NCI-H446 (cell line): ENCODE data around the gene FAM83E.

Experiments
- DNase-seq, 2 experiments: peaks; one replicate each; lab custom pipeline; 2025; lab: John Stamatoyannopoulos, UW

Gene FAM83E

GRCh38 chr19:48628486-48629296 is 13.8 kb upstream of the FAM83E start:
- DNase-seq, result no peak

- DNase-seq, result no peak
Observed at GRCh38 chr19:48627865-48628314, 13.0 kb upstream of the FAM83E start.

DNA sequence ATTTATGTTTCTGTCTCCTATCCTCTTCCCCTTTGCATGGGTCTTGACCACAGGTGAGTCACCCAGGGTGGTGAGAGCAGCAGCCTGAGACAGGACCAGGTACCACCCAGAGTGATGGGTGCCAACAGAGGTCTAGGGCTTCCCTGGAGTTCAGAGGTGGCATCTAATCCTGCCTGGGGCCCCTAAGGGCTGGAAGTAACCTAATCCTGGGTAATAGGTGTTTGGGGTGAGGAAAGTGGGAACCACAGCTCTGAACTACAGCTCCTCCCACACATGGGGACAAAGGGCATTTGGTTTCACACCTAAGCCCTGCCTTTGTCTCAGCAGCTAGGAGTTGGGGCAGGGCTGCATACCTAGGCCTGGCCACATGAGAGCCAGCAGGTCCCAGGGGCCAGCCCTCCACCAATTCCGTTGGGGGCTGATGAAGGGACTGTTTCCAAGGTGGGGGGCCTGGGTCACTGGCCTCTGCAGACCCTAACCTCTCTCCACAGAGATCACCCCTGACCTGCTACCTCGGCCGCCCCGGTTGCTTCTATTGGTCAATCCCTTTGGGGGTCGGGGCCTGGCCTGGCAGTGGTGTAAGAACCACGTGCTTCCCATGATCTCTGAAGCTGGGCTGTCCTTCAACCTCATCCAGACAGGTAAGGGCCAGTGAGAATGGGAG is 12.5 kb upstream of the FAM83E start:
- no peak for DNase-seq

DNA sequence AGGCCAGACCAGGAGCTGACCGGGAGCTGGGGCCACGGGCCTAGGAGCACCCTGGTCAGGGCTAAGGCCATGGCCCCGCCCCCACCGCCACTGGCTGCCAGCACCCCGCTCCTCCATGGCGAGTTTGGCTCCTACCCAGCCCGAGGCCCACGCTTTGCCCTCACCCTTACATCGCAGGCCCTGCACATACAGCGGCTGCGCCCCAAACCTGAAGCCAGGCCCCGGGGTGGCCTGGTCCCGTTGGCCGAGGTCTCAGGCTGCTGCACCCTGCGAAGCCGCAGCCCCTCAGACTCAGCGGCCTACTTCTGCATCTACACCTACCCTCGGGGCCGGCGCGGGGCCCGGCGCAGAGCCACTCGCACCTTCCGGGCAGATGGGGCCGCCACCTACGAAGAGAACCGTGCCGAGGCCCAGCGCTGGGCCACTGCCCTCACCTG is 11.0 kb upstream of the FAM83E start:
- no peak for DNase-seq

DNA sequence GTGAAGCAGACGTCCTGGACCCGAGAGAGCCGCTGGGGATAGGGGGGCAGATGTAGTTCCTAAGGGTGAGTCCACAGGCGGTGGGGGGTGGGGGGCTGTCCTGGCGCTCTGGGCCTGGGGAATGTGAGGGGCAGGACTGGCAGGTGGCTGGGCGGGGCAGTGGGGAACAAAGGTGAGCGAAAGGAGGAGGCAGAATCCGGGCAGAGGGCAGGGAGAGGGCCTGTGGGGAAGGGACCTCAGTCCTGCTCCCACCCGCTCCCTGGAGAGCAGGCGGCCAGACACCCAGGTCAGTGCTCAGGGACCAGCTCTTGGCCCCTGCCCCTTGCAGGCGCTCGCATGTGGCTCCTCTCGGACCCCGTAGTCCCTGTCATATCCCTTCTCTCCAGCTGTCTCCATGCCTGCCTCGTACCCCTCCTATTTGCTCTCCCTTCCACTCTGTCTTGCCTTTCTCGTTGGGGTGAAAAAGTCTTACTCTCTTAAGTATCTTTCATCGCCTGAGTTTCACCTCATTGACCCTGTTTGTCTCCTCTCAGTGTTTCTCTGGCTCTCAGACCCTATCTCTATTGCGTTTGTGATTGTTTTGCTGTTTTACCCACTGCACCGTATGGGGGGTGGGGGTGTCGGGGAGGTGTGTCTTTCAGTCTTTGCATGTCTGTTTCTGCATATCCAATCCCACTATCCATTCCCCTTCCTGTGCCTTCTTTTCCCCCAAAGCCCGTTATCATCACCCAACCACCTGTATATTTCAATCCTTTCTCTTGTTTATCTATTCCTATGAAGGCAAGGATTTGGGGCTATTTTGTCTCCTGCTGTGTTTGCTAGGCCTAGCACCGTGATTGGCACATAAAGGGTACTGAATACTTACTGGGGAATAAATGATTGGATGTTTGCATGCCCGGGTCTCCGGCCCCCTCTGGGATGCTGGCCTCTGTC is 10.2 kb upstream of the FAM83E start:
- DNase-seq, result no peak

GRCh38 chr19:48624067-48624594 is 9.3 kb upstream of the FAM83E start:
- peak; percentile 99 for DNase-seq

DNA sequence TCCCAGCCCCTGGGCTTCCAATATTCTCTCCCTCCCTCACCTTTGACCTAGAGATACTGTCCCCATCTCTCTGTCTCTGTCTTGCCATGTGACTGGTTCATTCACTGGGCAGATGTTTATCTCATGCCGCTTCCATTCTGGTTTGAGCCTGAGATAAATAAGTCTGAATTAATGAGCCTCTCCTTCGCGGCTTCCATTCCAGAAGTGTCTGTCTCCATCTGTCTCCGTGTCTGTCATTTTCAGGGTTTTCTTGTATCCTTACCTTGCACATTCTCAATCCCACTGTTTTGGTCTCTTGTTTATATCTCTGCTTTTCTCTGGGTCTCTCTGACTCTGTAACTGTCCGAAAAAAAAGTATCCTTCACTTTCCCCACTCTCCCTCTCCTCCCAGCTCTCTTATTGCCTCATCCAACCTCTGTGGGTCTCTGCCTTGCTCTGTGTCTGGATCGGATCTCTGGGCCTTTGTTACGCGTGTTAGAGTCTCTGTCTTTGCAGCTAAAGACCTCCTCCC is 8.7 kb upstream of the FAM83E start:
- no peak for DNase-seq

DNA sequence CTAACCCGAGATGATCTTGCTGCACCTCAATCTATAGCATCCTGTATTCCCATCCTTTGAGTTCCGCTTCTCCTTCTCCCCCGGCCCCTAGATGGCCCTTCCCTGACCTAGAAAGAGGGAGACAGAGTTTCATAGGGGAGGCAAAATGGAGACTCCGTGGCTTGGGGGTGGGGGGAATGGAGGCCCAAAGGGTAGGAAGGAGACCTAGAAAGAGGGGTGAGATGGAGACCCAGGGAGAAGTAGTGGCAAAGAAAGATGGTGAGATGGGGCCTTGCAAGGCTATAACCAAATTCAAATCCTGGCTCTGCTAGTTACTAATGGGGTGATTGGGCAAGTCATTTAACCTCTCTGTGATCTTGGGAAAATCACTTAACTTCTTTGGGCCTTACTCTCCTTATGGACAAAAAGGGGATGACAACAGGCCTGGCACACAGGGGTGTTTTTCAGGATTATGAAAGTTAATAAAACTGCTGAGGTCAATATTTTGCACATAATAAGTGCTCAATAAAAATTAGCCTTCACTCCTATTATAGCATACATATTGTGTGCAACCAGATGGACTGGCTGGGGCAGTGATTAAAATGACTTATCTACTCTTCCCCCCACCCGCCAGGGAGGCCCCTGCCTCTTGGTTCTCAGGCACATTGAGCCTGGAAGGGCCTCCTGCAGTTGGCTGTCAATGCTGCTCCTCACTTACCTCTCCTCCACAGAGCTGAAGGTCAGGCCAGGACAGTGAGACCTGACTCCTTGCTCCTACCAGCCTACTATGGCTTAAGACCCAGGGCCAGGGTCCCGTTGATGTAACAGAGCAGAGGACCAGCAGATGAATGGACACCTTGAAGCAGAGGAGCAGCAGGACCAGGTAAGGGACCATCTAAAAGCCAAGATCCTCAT is 5.1 kb upstream of the FAM83E start:
- no peak for DNase-seq

DNA sequence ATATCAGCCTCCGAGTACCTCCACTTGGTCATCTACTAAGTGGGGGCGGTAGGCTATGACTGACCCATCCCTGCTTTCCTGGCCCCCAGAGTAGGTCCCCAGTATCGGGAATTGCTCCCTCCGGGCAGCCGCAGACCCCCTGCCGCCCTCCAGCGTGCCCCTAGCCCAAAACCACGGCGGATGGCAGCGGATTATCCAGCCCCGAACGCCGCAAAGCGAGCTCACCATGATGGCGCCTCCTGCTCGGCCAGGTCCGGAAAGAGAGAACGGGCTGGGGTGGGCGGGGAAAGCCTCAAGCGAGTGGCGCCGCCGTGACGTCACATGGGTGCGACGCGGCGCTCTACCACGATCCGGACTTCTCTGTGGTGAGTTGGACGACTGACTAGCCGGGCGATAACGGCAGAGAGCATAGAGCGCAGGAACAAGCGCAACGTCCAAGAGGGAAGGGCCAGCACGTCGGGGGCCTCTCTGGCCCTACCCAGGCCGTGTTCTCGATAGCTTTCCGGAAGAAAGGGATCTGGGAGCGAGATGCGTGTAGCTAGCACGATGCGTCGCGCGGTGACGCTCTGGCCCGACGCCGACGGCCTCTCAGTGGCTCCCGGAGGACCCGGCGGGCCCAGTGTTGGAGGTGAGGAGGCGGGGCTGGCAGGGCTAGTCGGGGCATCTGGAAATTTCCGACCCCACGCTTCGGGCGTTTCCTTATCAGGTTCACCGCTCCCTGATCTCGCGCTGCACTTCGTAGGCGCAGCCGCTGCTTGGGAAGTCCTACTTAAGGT is 4.2 kb upstream of the FAM83E start, which contains the start of the genes RPL18 and SPHK2:
RPL18 (minus strand) TSS at position 263 of the 776 bp plus-strand sequence; CDS start at position 228, 35 bp downstream.
SPHK2 (plus strand) TSS at position 591 of the 776 bp plus-strand sequence. CDS start 1,009 bp downstream, outside the sequence.
- peak; percentile 98 to 99 for DNase-seq

DNA sequence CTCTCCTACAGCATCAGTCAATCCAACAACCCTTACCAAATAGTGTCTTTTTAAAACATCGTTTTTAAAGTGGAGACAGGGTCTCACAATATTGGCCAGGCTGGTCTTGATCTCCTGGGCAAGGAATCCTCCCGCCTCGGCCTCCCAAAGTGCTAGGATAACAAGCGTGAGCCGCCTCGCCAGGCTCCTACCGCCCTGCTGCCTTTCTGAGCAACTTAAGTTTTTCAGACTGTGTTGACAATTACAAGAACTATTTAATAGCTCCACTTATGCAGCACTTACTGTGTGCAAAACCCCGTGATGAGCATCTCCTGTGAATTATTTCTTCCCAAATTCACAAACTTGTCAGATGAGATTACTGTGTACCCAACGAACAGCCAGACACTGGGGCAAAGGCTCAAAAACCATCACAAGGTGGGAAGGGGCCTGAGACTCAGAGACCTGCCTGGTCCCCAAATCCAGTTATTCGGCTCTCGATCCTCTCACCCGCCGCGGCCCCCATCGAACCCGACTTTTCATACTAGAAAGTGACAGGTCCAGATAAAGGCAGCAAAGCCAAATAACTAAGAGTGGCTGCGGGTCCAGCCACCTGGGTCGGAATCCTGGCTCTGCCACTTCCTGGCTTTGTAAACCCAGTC is 3.5 kb upstream of the FAM83E start:
- DNase-seq, result no peak

DNA sequence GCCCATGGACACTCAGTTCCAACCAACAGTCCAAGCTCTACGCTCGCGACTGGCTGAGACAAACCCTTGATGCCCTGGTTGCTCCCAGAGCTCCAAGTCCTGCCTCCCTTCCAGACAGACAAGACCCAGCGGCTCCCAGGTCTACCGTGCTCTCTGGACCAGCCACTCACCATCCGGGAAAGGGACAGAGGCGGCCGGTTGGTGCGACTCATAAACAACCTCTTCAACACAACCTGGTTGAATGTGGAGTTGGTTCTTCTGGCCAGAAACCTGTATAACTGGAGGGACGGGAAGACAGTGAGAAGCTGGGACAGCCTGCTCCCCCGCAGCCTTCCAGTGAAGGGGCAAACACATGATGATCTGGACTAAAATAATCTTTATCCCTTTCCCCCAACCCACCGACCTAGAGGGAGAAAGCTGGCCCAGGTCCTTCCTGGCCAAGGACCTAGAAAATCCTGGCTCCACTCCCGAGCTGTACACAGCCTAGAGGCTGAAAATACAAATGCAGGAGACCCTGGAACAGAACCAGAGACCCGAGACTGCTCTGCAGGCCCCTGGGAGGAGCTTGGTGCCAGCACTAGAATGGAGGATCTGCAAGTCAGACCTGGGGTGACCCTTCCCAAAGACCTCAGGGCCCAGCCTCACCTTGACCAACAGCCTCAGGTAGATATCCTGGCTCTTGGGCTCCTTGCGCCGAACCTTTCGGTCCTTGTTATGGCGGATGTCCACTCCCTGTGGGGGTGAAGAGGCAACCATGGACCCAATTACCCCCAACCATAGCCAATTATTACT is 2.5 kb upstream of the FAM83E start:
- DNase-seq, result peak in 1 of 2 experiments; percentile 49

GRCh38 chr19:48616491-48617056 is 1.7 kb upstream of the FAM83E start:
- no peak for DNase-seq

DNA sequence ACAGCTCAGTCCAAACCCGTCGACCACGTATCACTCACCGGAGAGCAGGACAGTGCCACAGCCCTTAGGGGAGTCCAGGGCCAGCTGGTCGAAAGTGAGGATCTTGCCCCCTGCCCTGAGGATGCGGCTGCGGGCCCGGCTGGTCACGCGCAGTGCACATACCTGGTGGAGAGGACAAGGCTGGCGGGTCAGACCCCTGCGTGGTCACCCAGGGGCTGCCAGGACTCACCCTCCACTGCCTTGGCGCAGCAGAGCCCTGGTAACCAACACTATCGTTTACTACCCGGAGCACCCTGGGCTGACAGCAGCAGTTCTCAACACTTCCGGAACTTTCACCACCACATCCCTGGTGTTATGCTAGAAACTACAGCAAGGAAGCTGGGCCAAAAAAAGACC is 1.2 kb upstream of the FAM83E start:
- DNase-seq, result no peak

DNA sequence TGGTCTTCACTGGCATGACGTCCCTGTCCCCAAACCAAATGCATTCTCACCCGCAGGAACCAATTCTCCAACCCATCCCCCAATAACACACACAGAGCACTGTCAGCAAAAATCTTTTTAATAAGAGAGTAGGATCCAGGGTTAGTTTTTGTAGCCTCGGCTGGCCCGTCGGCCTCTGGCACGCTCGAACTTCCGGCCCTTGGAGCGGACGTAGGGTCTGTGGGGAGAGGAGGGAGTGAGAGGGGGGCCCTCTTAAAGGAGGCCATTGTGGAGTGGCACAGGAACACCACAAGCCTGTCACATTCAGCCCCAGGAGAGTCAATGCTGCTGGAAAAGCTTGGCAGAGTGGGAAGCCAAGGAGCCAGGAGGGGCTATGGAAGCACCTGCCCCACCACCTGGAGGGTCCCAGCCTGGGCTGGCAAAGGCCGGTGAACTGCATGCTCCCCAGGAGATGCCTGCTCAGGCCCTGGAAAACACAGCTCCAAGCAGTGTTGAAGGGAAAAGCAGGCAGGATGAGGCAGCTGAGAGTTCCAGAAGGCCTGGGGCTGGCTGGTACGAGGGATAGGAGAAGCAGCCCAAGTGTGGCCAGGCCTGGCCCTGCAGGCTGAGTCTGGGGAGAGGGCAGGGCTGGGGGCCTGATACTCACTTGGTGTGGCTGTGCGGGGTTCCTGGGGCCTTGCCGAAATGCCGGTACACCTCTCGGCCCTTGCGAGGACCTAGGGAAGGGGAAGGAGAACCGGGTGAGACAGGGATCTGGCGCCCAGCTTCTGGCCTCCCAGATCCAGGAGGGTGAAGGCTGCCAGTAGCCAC is 560 bp upstream of the FAM83E start:
- no peak for DNase-seq

GRCh38 chr19:48613852-48614435 is 932 bp downstream of the FAM83E start:
- DNase-seq, result no peak

GRCh38 chr19:48613024-48613851 is 1.6 kb downstream of the FAM83E start:
- DNase-seq, result no peak
